ENCODE results near the gene IL10RA.

DNA sequence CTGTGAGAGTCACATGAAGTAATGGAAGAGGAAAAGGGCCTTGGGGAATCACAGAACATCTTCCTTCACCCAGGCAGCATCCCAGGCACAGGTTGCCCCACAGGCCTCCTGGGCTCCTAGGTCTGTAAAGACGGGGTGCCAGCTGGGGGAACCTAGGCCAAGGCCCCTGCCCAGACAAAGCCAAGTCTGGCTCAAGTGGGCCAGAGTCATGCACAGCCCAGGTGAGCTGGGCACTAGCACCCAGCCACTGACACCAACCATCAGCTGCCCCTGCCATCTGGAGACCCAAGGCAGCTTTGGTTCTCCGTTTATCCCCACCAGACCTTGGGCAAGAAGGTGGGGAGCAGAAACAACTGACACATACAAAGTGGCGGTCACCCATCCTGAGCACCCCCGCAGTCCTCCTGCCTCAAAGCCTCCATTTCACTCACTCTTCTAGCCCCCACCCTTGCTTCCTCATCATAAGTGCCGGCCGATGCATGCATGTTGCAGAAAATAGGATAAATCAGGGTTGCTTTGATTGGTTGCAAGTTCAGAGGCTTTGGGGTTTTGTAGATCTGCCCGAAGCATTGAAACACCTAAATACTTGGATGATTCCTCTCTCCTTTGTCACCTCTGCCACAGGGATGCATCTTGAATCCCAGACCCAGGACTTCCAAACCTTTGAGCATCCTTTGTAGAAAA lies 64.2 kb downstream of the IL10RA start:
- TF ChIP-seq, protein P1, sequence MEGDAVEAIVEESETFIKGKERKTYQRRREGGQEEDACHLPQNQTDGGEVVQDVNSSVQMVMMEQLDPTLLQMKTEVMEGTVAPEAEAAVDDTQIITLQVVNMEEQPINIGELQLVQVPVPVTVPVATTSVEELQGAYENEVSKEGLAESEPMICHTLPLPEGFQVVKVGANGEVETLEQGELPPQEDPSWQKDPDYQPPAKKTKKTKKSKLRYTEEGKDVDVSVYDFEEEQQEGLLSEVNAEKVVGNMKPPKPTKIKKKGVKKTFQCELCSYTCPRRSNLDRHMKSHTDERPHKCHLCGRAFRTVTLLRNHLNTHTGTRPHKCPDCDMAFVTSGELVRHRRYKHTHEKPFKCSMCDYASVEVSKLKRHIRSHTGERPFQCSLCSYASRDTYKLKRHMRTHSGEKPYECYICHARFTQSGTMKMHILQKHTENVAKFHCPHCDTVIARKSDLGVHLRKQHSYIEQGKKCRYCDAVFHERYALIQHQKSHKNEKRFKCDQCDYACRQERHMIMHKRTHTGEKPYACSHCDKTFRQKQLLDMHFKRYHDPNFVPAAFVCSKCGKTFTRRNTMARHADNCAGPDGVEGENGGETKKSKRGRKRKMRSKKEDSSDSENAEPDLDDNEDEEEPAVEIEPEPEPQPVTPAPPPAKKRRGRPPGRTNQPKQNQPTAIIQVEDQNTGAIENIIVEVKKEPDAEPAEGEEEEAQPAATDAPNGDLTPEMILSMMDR (IDR thresholded peaks at IDR 0.05; ENCODE audit: low read length): no peak
- TF ChIP-seq EZH2 (optimal IDR thresholded peaks at IDR 0.05; ENCODE audit: low read depth, low read length) (no peak), EZH2phosphoT487 (IDR thresholded peaks at IDR 0.05; ENCODE audit: low read length) (no peak)

All from MM.1S (cell line).